Fibroblast of villous mesenchyme (primary cell): Measurements from ENCODE around the gene TRMT1. TPM values are rescaled to one million over a fixed set of nuclear protein-coding genes. Genes with fewer than 3 reads are reported as not detected.
A peak's percentile ranks its signal among the peaks of the same experiment; 100 is the strongest.

Source experiments
- DNase-seq: peaks from one replicate; pipeline ENCODE4 v3.0.0-alpha.2; 2010; ENCODE audit warnings: low read depth
- H3K4me3 ChIP-seq: 2 replicates; pipeline ENCODE4 v1.5.1; 2011; ENCODE audit warnings: low read depth, mild to moderate bottlenecking, low read length
- total RNA-seq: library from RNA; depleted of rRNA; stranded (reverse); fragments of >200 nt; gene quantifications from 2 replicates; pipeline ENCODE4 v1.2.3, GENCODE V29; 2012
- TF ChIP-seq, protein P1 (sequence below): IDR thresholded peaks from 2 replicates; pipeline ENCODE4 v1.5.1; 2012; ENCODE audit warnings: low read depth, mild to moderate bottlenecking, low read length; ENCODE audit not compliant: insufficient read depth

The TRMT1 gene
- total RNA-seq, 1 donor = 25.9 TPM

DNA sequence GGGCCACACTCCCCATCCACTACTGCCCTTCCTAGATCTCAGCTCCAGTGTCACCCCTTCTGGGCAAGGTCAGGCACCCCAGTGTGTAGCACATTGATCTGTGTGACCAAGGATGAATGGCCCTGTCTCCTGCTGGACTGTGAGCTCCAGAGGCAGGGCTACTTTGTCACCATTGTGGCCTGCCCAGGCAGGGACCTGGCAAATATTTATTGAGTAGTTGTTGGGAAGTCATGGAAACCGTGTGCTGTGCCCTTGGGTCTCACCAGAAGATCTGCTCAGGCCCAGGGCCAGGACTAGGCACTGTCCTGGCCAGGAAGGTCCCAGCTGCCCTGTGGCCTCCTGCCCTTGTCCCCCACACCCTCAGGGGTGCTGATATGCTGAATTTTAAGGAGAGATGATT, 12.0 kb upstream of the TRMT1 start:
- H3K4me3 ChIP-seq = no peak overlapping the region
- no peak for DNase-seq
- TF ChIP-seq, protein P1, sequence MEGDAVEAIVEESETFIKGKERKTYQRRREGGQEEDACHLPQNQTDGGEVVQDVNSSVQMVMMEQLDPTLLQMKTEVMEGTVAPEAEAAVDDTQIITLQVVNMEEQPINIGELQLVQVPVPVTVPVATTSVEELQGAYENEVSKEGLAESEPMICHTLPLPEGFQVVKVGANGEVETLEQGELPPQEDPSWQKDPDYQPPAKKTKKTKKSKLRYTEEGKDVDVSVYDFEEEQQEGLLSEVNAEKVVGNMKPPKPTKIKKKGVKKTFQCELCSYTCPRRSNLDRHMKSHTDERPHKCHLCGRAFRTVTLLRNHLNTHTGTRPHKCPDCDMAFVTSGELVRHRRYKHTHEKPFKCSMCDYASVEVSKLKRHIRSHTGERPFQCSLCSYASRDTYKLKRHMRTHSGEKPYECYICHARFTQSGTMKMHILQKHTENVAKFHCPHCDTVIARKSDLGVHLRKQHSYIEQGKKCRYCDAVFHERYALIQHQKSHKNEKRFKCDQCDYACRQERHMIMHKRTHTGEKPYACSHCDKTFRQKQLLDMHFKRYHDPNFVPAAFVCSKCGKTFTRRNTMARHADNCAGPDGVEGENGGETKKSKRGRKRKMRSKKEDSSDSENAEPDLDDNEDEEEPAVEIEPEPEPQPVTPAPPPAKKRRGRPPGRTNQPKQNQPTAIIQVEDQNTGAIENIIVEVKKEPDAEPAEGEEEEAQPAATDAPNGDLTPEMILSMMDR = no peak

DNA sequence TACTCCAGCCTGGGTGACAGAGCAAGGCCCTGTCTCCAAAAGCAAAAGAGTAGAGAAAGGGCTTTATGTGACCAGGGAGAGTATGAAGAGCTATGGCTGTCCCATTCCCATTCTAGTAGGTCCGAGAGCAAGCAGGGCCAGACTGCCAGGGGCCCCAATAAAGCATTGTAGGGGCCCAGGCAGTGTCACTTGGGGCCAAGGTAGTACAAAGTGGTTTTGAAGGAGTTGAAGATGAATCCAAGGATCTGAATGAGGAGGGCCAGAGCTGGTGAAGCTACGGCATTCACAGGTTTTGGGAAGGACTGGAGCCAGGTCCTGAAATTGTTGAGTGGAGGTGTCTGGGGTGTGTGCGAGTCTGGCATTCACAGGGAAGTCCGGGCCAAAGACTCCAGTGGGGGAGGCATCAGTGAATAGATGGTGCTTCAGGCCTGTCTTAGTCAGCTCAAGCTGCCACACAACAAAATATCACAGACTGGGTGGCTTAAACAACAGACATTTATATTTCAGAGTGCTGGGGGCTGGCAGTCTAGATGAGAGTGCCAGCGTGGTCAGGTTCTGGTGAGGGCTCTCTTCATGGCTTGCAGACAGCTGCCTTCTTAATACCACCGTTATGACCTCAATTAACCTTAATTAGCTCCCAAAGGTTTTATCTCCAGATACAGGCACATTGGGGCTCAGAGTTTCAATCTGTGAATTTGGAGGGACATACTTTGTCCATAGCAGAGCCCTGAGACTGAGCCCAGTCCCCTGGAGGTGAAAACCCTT, 11.5 kb upstream of the TRMT1 start:
- TF ChIP-seq, protein P1 = no peak
- H3K4me3 ChIP-seq = no peak overlapping the region
- no peak for DNase-seq

DNA sequence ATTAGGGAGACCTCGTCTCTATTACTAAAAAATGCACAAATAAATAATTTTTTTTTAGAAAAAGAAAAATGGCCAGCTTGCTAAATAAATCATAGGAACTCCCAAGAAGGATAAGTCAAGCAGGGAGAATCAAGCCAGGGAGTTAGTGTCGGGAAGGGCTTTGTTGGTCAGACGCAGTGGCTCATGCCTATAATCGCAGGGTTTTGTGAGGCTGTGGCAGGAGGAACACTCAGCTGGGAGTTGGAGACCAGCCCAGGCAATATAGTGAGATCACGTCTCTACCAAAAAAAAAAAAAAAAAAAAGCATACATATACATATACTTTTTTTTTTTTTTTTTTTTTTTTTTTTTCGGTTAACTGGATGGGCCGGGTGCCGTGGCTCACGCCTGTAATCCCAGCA, 10.5 kb upstream of the TRMT1 start:
- TF ChIP-seq, protein P1 = no peak
- DNase-seq = no peak
- no peak overlapping the region for H3K4me3 ChIP-seq

DNA sequence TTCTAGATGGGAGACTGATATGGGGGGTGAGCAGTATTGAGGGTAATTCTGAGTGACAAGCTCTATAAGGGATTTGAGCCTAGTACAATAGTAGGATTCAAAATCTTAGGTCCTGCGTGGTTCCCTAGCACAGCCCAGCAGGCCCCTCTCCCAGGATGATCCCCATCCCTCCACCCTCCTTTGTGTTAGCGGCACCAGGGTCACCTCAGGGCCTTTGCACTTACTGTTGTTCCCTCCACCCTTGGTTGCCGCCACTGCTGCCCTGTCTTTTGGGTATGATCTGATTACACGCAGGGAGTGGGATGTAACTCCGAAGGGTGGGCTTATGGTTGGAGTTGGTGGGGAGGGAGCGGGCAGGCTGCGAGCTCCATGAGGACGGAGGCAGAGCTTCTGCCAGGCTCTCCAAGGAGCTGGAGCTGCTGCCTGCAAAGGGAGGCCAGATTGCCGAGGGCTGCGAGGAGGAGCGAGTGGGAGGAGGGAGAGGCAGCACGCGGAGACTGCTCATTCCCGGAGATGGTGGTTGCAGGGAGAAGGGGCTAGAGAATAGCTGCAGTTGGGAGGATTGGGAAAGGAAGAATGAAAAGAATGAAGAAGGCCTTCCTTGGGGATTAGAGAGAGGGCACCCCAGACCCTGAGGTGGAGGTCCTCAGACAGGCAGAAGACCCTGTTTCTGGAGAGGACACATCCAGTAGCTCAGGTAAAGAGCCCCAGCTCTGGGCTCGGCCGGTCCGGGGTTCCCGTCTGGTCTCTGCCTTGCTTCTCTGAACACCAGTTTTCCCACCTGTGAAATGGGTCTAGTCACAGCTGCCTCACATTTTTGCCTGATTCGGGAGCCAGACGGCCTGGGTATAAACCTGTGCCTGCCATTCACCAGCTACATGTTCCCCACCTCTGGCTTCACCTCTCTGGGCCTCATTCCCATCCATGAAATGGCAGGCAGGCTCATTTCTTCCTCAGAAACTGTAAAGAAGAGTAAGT, 6.7 kb upstream of the TRMT1 start:
- H3K4me3 ChIP-seq = no peak overlapping the region
- DNase-seq = no peak
- TF ChIP-seq, protein P1 = no peak

DNA sequence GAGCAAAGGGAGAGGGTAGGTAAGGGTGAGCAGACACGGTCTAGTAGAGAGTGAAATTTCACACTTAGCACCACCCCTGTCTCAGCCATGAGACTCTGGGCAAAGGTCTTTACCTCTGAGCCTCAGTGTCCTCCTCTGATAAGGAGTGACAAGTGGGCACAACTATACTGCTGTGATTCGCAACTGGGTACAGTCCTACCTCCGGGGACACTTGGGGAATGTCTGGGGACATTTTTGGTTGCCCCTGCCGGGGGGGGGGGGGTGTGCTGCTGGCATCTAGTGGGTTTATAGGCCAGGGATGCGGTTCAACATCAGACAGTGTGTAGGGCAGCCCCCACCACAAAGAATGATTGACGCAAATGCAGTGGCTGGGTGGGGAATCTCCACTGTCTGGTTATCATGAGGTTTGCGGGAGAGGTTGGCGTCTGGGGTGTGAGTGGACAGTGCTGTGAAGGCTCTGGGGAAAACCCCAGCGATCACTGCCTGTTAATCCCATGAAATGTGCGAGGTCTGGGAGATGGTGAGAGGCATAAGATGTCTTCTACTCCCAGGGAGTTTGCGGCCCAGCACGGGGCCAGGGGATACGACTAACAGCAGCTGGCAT, 5.8 kb upstream of the TRMT1 start:
- DNase-seq = peak; percentile 42
- H3K4me3 ChIP-seq = no peak overlapping the region
- TF ChIP-seq, protein P1 = no peak

DNA sequence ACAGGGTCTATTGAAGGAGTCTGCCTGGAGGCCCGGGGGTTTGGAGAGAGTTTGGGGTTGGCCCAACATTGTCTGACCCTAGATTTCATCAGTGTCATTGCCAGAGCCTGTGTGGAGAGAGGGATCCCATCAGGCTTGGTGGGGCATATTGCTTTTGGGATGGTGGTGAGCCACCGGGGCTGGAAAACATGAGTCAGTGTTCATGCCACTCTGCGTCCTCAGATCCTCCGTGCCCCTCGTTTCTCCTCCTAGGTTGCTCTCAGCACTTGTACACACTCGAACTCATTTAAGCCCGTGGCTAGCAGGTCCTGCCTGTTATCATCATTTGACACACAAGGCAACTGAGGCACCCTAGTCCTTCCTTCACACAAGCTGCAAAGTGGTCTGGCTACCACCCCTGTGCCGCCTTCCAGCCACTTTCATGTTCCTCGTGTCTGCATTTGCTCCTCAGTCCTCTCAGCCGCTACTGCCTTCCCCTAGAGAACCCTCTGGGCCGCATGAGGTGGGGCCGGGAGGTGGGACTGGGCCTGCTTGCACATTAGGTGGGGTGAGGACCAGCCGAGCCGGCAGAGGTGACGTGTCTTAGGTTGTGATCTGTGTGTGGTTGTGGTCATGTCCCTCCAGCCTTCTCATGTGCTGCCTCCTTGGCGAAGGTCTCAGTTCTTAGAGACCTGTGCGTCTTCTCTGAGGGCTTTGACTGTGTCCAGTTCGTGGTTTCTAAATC, 5.2 kb upstream of the TRMT1 start:
- no peak overlapping the region for H3K4me3 ChIP-seq
- DNase-seq = no peak
- TF ChIP-seq, protein P1 = no peak
